IMR-90 (cell line): ENCODE results near the gene ATG4A. TPM values are rescaled to one million over a fixed set of nuclear protein-coding genes. Genes with fewer than 3 reads are reported as not detected.

Source experiments
- ATAC-seq: fragments of 200-7000 bp; cut with Tn5 transposase; 2 replicates; pipeline ENCODE4 v1.9.1; 2020; ENCODE audit warnings: low read depth, mild to moderate bottlenecking, moderate library complexity
- BruUV-seq: library from RNA; stranded (reverse); fragments of 400-500 nt; replicated peaks from 2 replicates; lab custom pipeline; 2021; lab: Mats Ljungman, UMichigan
- CTCF ChIA-PET: fragments of 300-600 bp; formaldehyde crosslinking; extraction: SDS; loops from one replicate; lab custom pipeline; 2021; ENCODE audit warnings: antibody characterized with exemption; lab: Yijun Ruan, JAX
- POLR2A ChIA-PET: fragments of 300-600 bp; sonication (Branson Sonifier 250); formaldehyde crosslinking; loops from one replicate; lab custom pipeline; 2022; ENCODE audit warnings: antibody characterized with exemption; ENCODE audit not compliant: unreplicated experiment; lab: Charles Lee
- DNase-seq: peaks from one replicate; pipeline ENCODE4 v3.0.0; 2013
- H2AFZ ChIP-seq: replicated peaks from 2 replicates; pipeline ENCODE3; 2013; ENCODE audit warnings: low read length, mild to moderate bottlenecking; ENCODE audit not compliant: poor library complexity
- H2AK5ac ChIP-seq: 2 replicates; pipeline ENCODE4 v1.6.1; 2013; ENCODE audit warnings: low read depth, low read length, inconsistent platforms
- H2AK9ac ChIP-seq: replicated peaks from 2 replicates; pipeline ENCODE3; 2013; ENCODE audit warnings: mild to moderate bottlenecking, low read depth, low read length, moderate library complexity; ENCODE audit not compliant: poor library complexity
- H2BK120ac ChIP-seq: 2 replicates; pipeline ENCODE4 v1.6.1; 2013; ENCODE audit warnings: low read depth, low read length, inconsistent platforms
- H2BK15ac ChIP-seq: 3 replicates; pipeline ENCODE4 v1.6.1; 2013; ENCODE audit warnings: low read depth, low read length, inconsistent platforms
- H2BK20ac ChIP-seq: 2 replicates; pipeline ENCODE4 v1.6.1; 2013; ENCODE audit warnings: low read depth, mild to moderate bottlenecking, inconsistent platforms, low read length, moderate library complexity
- H2BK5ac ChIP-seq: 2 replicates; pipeline ENCODE4 v1.6.1; 2013; ENCODE audit warnings: mild to moderate bottlenecking, low read depth, low read length, inconsistent platforms; ENCODE audit not compliant: poor library complexity, severe bottlenecking
- H3K14ac ChIP-seq: replicated peaks from 2 replicates; pipeline ENCODE4 v1.6.1; 2013; ENCODE audit warnings: low read depth, low read length, inconsistent platforms
- H3K18ac ChIP-seq: 2 replicates; pipeline ENCODE4 v1.6.1; 2013; ENCODE audit warnings: low read depth, low read length, control low read depth
- H3K23ac ChIP-seq: 2 replicates; pipeline ENCODE4 v1.6.1; 2013; ENCODE audit warnings: low read depth, low read length, inconsistent platforms
- H3K27ac ChIP-seq: 2 replicates; pipeline ENCODE4 v1.5.1; 2013; ENCODE audit warnings: mild to moderate bottlenecking, control low read depth, low read length; ENCODE audit not compliant: insufficient read depth
- H3K27me3 ChIP-seq: 2 replicates; pipeline ENCODE4 v1.6.1; 2013; ENCODE audit warnings: low read length; ENCODE audit not compliant: control insufficient read depth, insufficient read depth
- H3K36me3 ChIP-seq: 2 replicates; pipeline ENCODE4 v1.6.1; 2013; ENCODE audit warnings: low read length, mixed read lengths; ENCODE audit not compliant: control insufficient read depth, insufficient read depth
- H3K4ac ChIP-seq: 2 replicates; pipeline ENCODE4 v1.6.1; 2013; ENCODE audit warnings: low read depth, low read length, inconsistent platforms
- H3K4me1 ChIP-seq: 2 replicates; pipeline ENCODE4 v1.6.1; 2013; ENCODE audit warnings: low read length, mixed read lengths; ENCODE audit not compliant: control insufficient read depth, insufficient read depth
- H3K4me2 ChIP-seq: 2 replicates; pipeline ENCODE4 v1.6.1; 2013; ENCODE audit warnings: low read depth, mild to moderate bottlenecking, control low read depth, low read length, moderate library complexity
- H3K4me3 ChIP-seq: 2 replicates; pipeline ENCODE4 v1.5.1; 2013; ENCODE audit warnings: low read depth, mild to moderate bottlenecking, control low read depth, low read length, moderate library complexity; ENCODE audit not compliant: insufficient read depth
- H3K56ac ChIP-seq: 2 replicates; pipeline ENCODE4 v1.6.1; 2013; ENCODE audit warnings: low read length, inconsistent platforms; ENCODE audit not compliant: insufficient read depth; ENCODE audit errors: extremely low read depth
- H3K79me1 ChIP-seq, 2 experiments: 2 replicates each; pipeline ENCODE4 v1.6.1; 2013; ENCODE audit warnings: low read length in 2 of 2, inconsistent platforms in 1 of 2, low read depth in 1 of 2
- H3K9ac ChIP-seq: 2 replicates; pipeline ENCODE4 v1.6.1; 2013; ENCODE audit warnings: low read depth, low read length, control low read depth
- H3K9me1 ChIP-seq: 2 replicates; pipeline ENCODE4 v1.6.1; 2013; ENCODE audit warnings: low read length, inconsistent platforms; ENCODE audit not compliant: insufficient read depth
- H3K9me3 ChIP-seq: 2 replicates; pipeline ENCODE4 v1.6.1; 2013; ENCODE audit warnings: low read length; ENCODE audit not compliant: control insufficient read depth, insufficient read depth
- H4K20me1 ChIP-seq: 2 replicates; pipeline ENCODE4 v1.6.1; 2013; ENCODE audit warnings: low read length, inconsistent platforms; ENCODE audit not compliant: insufficient read depth
- H4K5ac ChIP-seq: 2 replicates; pipeline ENCODE4 v1.6.1; 2013; ENCODE audit warnings: mild to moderate bottlenecking, low read depth, low read length, control low read depth
- H4K8ac ChIP-seq, 2 experiments: 2 replicates each; pipeline ENCODE4 v1.6.1; 2013; ENCODE audit warnings: low read depth in 2 of 2, low read length in 2 of 2, control low read depth in 1 of 2, inconsistent platforms in 1 of 2
- H4K91ac ChIP-seq: 2 replicates; pipeline ENCODE4 v1.6.1; 2013; ENCODE audit warnings: low read depth, low read length, inconsistent platforms; ENCODE audit not compliant: insufficient read depth
- BHLHE40 ChIP-seq: fragments of 150-350 bp; IDR thresholded peaks from 2 replicates; pipeline ENCODE4 v1.6.1; 2016; ENCODE audit warnings: mild to moderate bottlenecking, low read depth, low read length
- CEBPB ChIP-seq: IDR thresholded peaks from 2 replicates; pipeline ENCODE4 v1.6.1; 2012; ENCODE audit warnings: low read depth, low read length, improper control_type of control experiment
- CHD1 ChIP-seq: IDR thresholded peaks from 2 replicates; pipeline ENCODE4 v1.6.1; 2012; ENCODE audit warnings: low read depth, low read length, improper control_type of control experiment
- ELK1 ChIP-seq: fragments of 150-350 bp; IDR thresholded peaks from 2 replicates; pipeline ENCODE4 v1.6.1; 2016; ENCODE audit warnings: low read depth, mild to moderate bottlenecking, low read length, moderate library complexity, borderline replicate concordance
- FOS ChIP-seq: fragments of 150-350 bp; IDR thresholded peaks from 2 replicates; pipeline ENCODE4 v1.6.1; 2016; ENCODE audit warnings: low read depth, low read length
- MAFK ChIP-seq: IDR thresholded peaks from 2 replicates; pipeline ENCODE4 v1.6.1; 2012; ENCODE audit warnings: low read depth, low read length, improper control_type of control experiment
- MAZ ChIP-seq: IDR thresholded peaks from 2 replicates; pipeline ENCODE4 v1.6.1; 2012; ENCODE audit warnings: low read depth, mild to moderate bottlenecking, low read length, improper control_type of control experiment, moderate library complexity, borderline replicate concordance
- MXI1 ChIP-seq: IDR thresholded peaks from 2 replicates; pipeline ENCODE4 v1.6.1; 2012; ENCODE audit warnings: low read depth, mild to moderate bottlenecking, low read length, moderate library complexity, borderline replicate concordance
- POLR2A ChIP-seq: IDR thresholded peaks from 2 replicates; pipeline ENCODE4 v1.6.1; 2012; ENCODE audit warnings: mild to moderate bottlenecking, low read depth, low read length
- RAD21 ChIP-seq: IDR thresholded peaks from 2 replicates; pipeline ENCODE4 v1.6.1; 2012; ENCODE audit warnings: low read length, improper control_type of control experiment
- RCOR1 ChIP-seq: IDR thresholded peaks from 2 replicates; pipeline ENCODE4 v1.6.1; 2012; ENCODE audit warnings: mild to moderate bottlenecking, low read length, improper control_type of control experiment; ENCODE audit not compliant: insufficient replicate concordance
- SMC3 ChIP-seq: fragments of 150-350 bp; IDR thresholded peaks from 2 replicates; pipeline ENCODE4 v1.6.1; 2016; ENCODE audit warnings: low read depth, mild to moderate bottlenecking, antibody characterized with exemption, low read length, moderate library complexity
- WGBS, 2 experiments: methylation state at CpG; one replicate each; pipeline versions ENCODE4 v1.1.5 to v1.1.7; 2013; ENCODE audit warnings: missing lambda C conversion rate in 2 of 2; ENCODE audit not compliant: insufficient read length in 1 of 2; ENCODE audit errors: extremely low coverage in 2 of 2; 5-methylcytosine and 5-hydroxymethylcytosine counted together
- dilution Hi-C: fragments of 300-500 bp; cut with HindIII; formaldehyde crosslinking; loops from one replicate; pipeline ENCODE4 v1.14.3; 2018; ENCODE audit warnings: low sequenced_read_pairs; ENCODE audit not compliant: unreplicated experiment
- in situ Hi-C: fragments of 300-500 bp; cut with MboI; formaldehyde crosslinking; loops from 3 replicates; pipeline ENCODE4 v1.14.3; 2019; ENCODE audit warnings: low sequenced_read_pairs, inconsistent platforms, mixed read lengths
- intact Hi-C: fragments of 100-400 bp; cut with micrococcal nuclease; formaldehyde crosslinking; loops from 2 replicates; pipeline ENCODE4 v1.10.0; 2022
- polyA plus RNA-seq, 3 experiments: library from polyadenylated mRNA; depleted of rRNA; stranded (reverse); fragments of >200 nt; gene quantifications; 2 replicates each; pipeline ENCODE4 v1.2.3, GENCODE V29; 2012; ENCODE audit warnings: low replicate concordance in 1 of 3
- total RNA-seq: library from RNA; depleted of rRNA; stranded (reverse); fragments of >200 nt; gene quantifications from 2 replicates; pipeline ENCODE4 v1.2.3, GENCODE V29; 2012
- TF ChIP-seq, protein P1 (sequence below): conservative IDR thresholded peaks from 2 replicates; pipeline ENCODE4 v1.5.1; 2012; ENCODE audit warnings: mild to moderate bottlenecking, low read depth, low read length, improper control_type of control experiment
- TF ChIP-seq, protein P2 (sequence below): fragments of 150-350 bp; IDR thresholded peaks from 2 replicates; pipeline ENCODE4 v1.6.1; 2017; ENCODE audit warnings: mild to moderate bottlenecking, antibody characterized with exemption, low read length, low read depth

Gene ATG4A
- total and polyA plus RNA-seq, 2 of the 4 experiments (the other 2 are of a cell fraction), result 8.2 to 14.7 TPM

DNA sequence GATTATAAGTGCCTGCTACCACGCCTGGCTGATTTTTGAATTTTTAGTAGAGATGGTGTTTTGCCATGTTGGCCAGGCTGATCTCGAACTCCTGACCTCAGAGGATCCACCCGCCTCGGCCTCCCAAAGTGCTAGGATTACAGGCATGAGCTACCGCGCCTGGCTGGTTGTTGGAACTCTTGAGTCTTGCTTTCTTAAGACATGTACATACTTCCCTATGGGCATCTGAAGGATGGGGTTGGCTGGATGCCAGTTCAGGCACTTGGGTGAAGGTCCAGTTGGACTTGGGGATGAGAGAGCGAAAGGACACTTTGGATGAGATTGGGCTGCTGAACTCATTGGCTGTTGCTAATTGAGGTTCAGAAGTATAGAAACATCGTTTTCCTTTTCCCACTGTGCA is 40.5 kb downstream of the ATG4A start:
- Histone ChIP-seq H4K8ac (no peak overlapping the region), H4K20me1 (no peaks in the 10 kb centered on the region), H3K9me3 (no peaks in the 10 kb centered on the region), H3K79me1 (no peaks in the 10 kb centered on the region), H3K14ac (no peak overlapping the region), H3K4ac (no peak overlapping the region), H3K4me1 (no peaks in the 10 kb centered on the region), H2BK5ac (no peak overlapping the region), H3K4me3 (no peak overlapping the region), H3K9ac (no peak overlapping the region), H2AK9ac (no peak overlapping the region), H2AK5ac (no peak overlapping the region), H4K91ac (no peak overlapping the region), H2AFZ (no peak overlapping the region), H3K36me3 (no peaks in the 10 kb centered on the region; the same call in 1 of the 2 replicates), H2BK20ac (no peak overlapping the region), H2BK15ac (no peak overlapping the region), H2BK120ac (no peak overlapping the region), H3K23ac (no peak overlapping the region), H3K56ac (no peak overlapping the region), H4K5ac (no peak overlapping the region), H3K9me1 (no peaks in the 10 kb centered on the region), H3K18ac (no peak overlapping the region), H3K27ac (no peak overlapping the region), H3K4me2 (no peak overlapping the region), H3K27me3 (no peaks in the 10 kb centered on the region)
- intact Hi-C loops, result no loop called here
- TF ChIP-seq MXI1 (no peak), MAZ (no peak), MAFK (no peak), CEBPB (no peak), FOS (no peak), SMC3 (no peak), ELK1 (no peak), RCOR1 (no peak), RAD21 (no peak), CHD1 (no peak), POLR2A (no peak), BHLHE40 (no peak)
- TF ChIP-seq, protein P1, sequence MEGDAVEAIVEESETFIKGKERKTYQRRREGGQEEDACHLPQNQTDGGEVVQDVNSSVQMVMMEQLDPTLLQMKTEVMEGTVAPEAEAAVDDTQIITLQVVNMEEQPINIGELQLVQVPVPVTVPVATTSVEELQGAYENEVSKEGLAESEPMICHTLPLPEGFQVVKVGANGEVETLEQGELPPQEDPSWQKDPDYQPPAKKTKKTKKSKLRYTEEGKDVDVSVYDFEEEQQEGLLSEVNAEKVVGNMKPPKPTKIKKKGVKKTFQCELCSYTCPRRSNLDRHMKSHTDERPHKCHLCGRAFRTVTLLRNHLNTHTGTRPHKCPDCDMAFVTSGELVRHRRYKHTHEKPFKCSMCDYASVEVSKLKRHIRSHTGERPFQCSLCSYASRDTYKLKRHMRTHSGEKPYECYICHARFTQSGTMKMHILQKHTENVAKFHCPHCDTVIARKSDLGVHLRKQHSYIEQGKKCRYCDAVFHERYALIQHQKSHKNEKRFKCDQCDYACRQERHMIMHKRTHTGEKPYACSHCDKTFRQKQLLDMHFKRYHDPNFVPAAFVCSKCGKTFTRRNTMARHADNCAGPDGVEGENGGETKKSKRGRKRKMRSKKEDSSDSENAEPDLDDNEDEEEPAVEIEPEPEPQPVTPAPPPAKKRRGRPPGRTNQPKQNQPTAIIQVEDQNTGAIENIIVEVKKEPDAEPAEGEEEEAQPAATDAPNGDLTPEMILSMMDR, result no peak
- TF ChIP-seq, protein P2, sequence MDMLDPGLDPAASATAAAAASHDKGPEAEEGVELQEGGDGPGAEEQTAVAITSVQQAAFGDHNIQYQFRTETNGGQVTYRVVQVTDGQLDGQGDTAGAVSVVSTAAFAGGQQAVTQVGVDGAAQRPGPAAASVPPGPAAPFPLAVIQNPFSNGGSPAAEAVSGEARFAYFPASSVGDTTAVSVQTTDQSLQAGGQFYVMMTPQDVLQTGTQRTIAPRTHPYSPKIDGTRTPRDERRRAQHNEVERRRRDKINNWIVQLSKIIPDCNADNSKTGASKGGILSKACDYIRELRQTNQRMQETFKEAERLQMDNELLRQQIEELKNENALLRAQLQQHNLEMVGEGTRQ, result no peak
- CTCF ChIA-PET, result no interaction called here
- POLR2A ChIA-PET, result no interaction called here
- no TSS peak for BruUV-seq
- no CpG with 5 or more reads among the region's 8 CpGs for WGBS, 2 experiments
- dilution Hi-C loops, result no loop called here
- no peak for ATAC-seq
- in situ Hi-C loops, result no loop called here
- no peak for DNase-seq
